Activated gamma-delta T cell (primary cell): ENCODE data around the gene RAC2.

ENCODE experiments used
- DNase-seq: peaks from one replicate; lab custom pipeline; 2025; lab: John Stamatoyannopoulos, UW

Gene RAC2

GRCh38 chr22:37175414-37176281, 68.4 kb downstream of the RAC2 start:
- no peak for DNase-seq
